Measurements from ENCODE around the gene PEAR1.

Gene PEAR1

DNA sequence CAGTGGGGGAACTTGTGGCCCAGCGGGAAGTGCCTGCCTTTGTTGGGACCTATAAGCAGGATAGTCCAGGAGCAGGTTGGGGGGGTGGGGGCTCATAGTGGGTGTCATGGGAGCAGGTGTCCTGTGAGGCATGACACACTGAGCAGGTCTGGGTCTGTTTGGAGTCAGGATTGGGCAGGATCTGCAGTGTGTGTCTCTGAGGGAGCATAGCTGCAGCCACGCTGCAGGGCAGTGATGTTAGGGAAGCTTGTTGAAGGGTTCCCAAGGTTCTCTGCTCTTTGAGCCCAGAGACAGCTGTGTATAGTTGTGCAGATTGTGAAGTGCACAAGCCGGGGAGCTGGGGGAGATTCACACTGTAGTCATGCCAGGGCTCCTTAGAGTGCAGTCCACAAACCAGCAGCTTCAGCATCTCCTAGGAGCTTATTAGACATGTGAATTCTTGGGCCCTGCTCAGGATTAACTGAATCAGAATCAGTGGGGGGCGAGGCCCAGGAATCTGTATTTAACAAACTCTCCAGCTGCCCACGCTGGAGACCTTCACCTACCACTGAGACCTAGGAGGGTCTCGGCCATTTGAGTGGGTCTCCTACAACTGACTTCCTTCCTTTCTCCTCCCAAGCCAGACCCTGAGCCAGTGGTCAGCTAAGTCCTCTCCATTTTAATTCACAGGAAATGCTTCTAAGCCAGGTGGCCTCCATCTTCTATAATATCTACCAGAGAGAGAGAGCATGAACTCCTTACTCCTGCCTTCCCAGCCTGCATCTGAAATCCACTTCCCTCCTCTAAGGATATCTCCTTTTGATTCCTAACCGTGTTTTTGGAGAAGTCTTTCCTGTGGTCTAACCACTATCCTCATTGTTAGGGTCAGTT, 45.7 kb upstream of the PEAR1 start:
- TF ChIP-seq, protein P1, sequence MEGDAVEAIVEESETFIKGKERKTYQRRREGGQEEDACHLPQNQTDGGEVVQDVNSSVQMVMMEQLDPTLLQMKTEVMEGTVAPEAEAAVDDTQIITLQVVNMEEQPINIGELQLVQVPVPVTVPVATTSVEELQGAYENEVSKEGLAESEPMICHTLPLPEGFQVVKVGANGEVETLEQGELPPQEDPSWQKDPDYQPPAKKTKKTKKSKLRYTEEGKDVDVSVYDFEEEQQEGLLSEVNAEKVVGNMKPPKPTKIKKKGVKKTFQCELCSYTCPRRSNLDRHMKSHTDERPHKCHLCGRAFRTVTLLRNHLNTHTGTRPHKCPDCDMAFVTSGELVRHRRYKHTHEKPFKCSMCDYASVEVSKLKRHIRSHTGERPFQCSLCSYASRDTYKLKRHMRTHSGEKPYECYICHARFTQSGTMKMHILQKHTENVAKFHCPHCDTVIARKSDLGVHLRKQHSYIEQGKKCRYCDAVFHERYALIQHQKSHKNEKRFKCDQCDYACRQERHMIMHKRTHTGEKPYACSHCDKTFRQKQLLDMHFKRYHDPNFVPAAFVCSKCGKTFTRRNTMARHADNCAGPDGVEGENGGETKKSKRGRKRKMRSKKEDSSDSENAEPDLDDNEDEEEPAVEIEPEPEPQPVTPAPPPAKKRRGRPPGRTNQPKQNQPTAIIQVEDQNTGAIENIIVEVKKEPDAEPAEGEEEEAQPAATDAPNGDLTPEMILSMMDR (IDR thresholded peaks at IDR 0.05) = no peak

DNA sequence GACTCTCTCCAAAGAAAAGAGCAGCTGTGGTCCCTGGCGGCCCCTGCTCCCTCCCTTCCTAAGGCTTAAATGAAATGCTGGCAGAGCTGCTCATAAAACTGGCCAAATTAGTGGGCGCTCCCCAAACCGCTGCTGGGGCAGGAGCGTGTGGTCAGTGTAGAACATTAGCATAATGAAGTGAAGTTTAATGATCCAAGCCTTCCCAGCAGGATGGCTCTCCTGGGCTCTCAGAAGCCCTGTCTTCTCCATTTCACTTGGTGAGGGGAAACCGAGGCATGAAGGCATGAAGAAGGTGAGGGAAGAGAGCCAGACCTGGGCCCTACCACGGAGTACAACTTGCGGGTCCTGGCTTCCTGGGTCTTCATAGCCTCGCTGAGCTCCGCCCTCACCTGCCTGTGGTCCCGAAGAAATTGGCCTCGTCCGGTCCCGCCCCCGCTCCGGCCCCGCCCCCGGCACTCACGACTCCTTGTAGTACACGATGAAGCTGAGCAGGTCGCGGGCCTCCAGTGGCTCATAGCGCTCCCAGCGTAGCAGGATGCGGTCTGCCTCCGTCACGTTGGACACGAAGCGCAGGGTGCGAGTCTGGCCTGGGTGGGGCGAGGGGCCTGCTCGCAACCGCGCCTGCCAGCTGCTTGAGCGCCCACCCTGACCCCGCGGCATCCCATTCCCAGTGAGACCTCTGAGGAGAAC, 44.9 kb upstream of the PEAR1 start:
- TF ChIP-seq, protein P1 (IDR thresholded peaks at IDR 0.05) = no peak

DNA sequence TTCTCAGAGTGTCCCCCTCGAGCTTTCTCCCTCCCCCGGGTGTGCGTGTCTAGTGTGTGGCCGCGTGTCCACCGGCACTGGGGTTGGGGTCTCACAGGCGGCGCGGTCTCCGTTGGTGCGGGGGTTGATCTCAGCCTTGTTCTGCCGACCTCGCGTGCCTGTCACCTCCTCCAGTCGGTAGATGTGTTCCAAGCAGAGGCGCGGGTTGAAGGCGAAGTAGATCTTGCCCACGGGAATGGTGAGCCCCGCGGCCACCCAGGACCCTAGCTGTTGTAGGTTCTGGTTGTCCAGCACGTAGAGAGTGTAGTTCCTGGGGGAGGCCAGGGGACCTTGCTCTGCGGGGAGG, 44.4 kb upstream of the PEAR1 start:
- TF ChIP-seq, protein P1 (IDR thresholded peaks at IDR 0.05) = no peak

DNA sequence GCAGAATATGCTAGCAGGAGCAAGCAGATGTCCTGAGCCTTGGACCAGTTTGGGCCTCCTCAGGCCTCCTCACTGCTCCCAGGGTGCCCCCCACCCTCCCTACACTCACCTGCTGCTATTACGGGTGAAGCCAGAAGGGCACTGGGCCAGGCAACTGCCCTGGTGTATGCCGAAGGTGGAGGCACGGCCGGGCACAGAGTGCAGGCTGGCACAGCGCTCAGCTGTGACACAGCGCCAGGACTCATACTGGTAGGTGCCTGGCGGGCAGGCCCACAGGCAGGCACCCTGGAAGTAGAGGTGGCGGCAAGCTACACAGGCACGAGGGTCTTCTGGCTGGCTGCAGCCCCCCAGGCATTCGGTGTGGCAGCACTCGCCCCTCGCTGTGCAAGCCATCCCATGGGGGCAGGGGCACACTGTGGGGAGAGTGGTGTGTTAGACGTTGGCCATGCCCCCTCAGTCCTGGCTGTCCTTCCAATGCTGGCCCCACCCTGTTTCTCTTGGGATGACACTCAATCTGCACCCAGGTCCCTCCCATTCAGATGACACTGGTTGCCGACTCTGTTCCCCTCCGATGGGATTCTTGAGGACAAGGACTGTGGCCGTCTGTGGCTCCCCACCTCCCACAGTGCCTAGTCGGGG, 41.6 kb upstream of the PEAR1 start:
- TF ChIP-seq, protein P1 (IDR thresholded peaks at IDR 0.05) = no peak

DNA sequence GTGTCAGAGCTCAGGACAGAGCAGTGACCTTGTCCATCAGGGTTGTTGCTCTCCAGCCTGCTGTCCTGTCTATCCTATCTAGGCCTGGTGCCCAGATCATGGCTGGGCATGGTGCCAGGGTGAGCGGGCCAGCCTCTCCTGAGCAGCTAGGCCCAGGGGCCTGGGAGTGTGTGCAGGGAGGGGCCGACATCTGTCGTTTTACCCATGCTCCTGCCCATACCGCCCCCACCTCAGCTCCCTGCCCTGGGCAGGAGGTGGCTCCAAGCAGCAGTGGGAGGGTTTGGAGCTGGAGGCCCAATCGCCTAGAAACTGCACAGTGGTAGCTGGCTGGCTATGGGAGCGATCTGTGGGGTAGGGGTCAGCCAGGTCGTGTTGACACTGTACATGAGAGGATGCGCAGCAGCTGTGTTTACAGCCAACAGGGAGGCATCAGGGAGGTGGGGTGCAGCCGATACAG, 41.1 kb upstream of the PEAR1 start:
- TF ChIP-seq, protein P1 (IDR thresholded peaks at IDR 0.05) = no peak

DNA sequence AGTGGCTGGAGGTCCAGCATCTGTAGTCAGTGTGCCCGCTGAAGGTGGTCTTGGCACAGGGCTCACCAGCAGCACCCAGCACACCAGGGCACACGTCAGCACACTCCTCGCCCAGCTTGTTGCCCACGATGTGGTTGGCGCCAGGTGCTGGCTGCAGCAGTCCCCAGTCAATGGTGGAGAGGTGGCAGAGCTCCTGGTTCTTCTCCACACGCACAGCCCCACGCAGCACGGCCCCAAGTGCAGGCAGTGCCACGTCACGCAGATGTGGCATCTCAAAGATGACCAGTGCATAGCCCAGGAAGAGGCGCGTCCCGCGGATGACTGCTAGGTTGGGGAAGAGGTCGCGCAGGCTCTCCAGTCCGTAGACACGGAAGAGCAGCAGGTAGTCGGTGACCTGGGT, 39.8 kb upstream of the PEAR1 start:
- TF ChIP-seq, protein P1 (IDR thresholded peaks at IDR 0.05) = no peak

DNA sequence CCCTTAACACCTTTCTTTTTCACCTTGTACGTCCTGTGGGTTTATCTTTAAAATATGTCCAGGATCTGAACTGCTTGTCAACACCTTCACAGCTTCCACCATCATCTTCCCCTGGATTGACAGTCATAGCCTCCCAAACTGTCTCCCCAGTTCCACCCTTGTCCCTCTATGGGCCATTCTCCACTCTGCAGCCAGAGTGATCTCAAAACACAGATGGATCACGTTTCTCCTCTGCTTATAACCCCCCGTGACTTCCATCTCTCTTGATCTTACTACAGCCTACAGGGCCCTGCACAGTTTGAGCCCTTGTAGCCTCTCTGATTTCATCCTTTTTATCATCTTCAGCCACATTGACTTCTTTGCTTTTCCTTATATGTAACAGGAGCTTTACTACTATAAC, 38.9 kb upstream of the PEAR1 start:
- TF ChIP-seq, protein P1 (IDR thresholded peaks at IDR 0.05) = no peak
